Measurements from ENCODE around the gene GYPA.
"Not testable (repeated sequence)": the region's sequence is repeated elsewhere in the genome, so short reads cannot be mapped to it uniquely, and the experiment has no call there.

GRCh38 chr4:144091181-144091580 lies 49.3 kb downstream of the GYPA start:
- TF ChIP-seq CTCF, POLR2AphosphoS5, POLR2A, EP300 (IDR thresholded peaks at IDR 0.05): not testable (repeated sequence)

Data from stomach (tissue), 4 donors.